ENCODE results near the gene SHD. TPM values are rescaled to one million over a fixed set of nuclear protein-coding genes. Genes with fewer than 3 reads are reported as not detected.
"Not testable (repeated sequence)": the region's sequence is repeated elsewhere in the genome, so short reads cannot be mapped to it uniquely, and the experiment has no call there.

Gene SHD
- total and polyA plus RNA-seq, 2 experiments from 2014 or later = 1.8 to 8.0 TPM

DNA sequence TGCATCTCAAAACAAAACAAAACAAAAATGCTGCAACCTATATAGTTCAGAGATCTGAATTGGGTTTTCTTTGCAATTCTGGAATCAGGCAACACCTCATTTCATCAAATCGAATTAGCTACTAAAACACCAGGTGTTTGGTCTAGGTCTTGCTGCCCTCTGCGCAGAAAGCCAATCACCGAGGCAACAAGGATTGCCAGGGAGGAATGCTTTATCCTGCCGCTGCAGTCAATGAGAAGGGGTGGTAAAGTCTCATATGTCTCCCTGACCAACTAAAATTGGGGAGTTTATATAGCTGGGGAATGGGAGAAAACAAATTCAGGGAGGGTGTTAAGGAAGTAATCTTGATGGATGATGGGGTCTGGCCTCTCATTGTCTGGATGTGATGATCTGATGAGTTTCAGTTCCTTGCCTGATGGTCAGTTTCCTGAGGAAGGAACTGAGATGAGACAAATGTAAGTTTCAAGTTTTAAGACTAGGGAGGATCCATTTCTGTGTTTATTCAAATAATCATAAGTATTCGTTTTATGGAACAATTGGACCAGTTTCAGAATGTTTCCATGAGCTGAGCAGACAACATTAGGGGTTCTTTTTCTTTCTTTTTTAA, 37.1 kb upstream of the SHD start:
- no peak for TF ChIP-seq CTCF (conservative IDR thresholded peaks at IDR 0.05; ENCODE audit: low read depth in 2 of 2)
- TF ChIP-seq NANOG (IDR thresholded peaks at IDR 0.05; ENCODE audit: borderline replicate concordance) = no peak
- no peak for TF ChIP-seq REST (IDR thresholded peaks at IDR 0.05; ENCODE audit: unreplicated experiment)
- TF ChIP-seq ZNF331 (CRISPR knock-in tag; IDR thresholded peaks at IDR 0.05; ENCODE audit: low read depth) = no peak
- TF ChIP-seq STAT1 (IDR thresholded peaks at IDR 0.05; ENCODE audit: unreplicated experiment) = no peak
- TF ChIP-seq ZNF114 (CRISPR knock-in tag; IDR thresholded peaks at IDR 0.05) = no peak
- no peak for TF ChIP-seq ZNF462 (CRISPR knock-in tag; IDR thresholded peaks at IDR 0.05)
- TF ChIP-seq, protein P1, sequence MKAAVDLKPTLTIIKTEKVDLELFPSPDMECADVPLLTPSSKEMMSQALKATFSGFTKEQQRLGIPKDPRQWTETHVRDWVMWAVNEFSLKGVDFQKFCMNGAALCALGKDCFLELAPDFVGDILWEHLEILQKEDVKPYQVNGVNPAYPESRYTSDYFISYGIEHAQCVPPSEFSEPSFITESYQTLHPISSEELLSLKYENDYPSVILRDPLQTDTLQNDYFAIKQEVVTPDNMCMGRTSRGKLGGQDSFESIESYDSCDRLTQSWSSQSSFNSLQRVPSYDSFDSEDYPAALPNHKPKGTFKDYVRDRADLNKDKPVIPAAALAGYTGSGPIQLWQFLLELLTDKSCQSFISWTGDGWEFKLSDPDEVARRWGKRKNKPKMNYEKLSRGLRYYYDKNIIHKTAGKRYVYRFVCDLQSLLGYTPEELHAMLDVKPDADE (IDR thresholded peaks at IDR 0.05) = no peak
- no peak for TF ChIP-seq EZH2 (IDR thresholded peaks at IDR 0.05; ENCODE audit: low read depth, unreplicated experiment)
- H3K4me1 ChIP-seq (ENCODE audit: insufficient read depth) = 0 out of 2 replicates have a peak, but pooled peaks cover 4% of the 10 kb centered on the region
- Mint-ChIP-seq H3K9me3 (peaks cover 12% of the 10 kb centered on the region), H3K4me3 (no peak overlapping the region), H3K36me3 (ENCODE audit: low read depth) (no peaks in the 10 kb centered on the region), H3K4me1 (no peaks in the 10 kb centered on the region; the same call in 2 of the 3 replicates), H3K27ac (no peak overlapping the region), H3K27me3 (ENCODE audit: insufficient read depth, low read depth, poor library complexity) (peaks cover 14% of the 10 kb centered on the region)
- H2AFZ ChIP-seq = no peak overlapping the region
- H3K36me3 ChIP-seq (ENCODE audit: insufficient read depth) = no peaks in the 10 kb centered on the region
- H3K9me2 ChIP-seq (ENCODE audit: insufficient read depth) = no peaks in the 10 kb centered on the region
- H3K27ac ChIP-seq (ENCODE audit: low read depth) = no peak overlapping the region
- no peaks in the 10 kb centered on the region for H3K27me3 ChIP-seq (ENCODE audit: insufficient read depth)
- 0 out of 2 replicates have a peak, but pooled peaks cover 6% of the 10 kb centered on the region for H3F3A ChIP-seq (replicated peaks; ENCODE audit: low read depth)
- no peak for DNase-seq (ENCODE audit: low spot score)
- no peaks in the 10 kb centered on the region for H4K20me1 ChIP-seq (replicated peaks; ENCODE audit: insufficient read depth)
- H3K79me2 ChIP-seq (replicated peaks; ENCODE audit: insufficient read depth) = no peaks in the 10 kb centered on the region
- H3K4me3 ChIP-seq = no peak overlapping the region
- no peak overlapping the region for H3K4me2 ChIP-seq
- no peak for ATAC-seq

DNA sequence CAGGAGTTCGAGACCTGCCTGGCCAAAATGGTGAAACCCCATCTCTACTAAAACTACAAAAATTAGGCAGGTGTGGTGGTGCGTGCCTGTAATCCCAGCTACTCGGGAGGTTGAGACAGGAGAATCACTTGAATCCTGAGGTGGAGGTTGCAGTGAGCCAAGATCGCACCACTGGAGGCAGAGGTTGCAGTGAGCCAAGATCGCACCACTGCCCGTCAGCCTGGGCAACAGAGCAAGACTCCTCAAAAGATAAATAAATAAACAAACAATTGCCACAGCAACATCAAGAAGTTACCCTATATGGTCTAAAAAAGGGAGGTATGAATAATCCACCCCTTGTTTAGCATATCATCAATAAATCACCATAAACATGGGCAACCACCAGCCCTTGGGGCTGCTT, 33.1 kb upstream of the SHD start:
- H2AFZ ChIP-seq = peak overlapping the region; percentile 86

More for the DNA sequence above, 33.1 kb upstream of the SHD start:
- H3F3A ChIP-seq (replicated peaks; ENCODE audit: low read depth); H3K36me3 ChIP-seq (ENCODE audit: insufficient read depth); H3K27me3 Mint-ChIP-seq (ENCODE audit: insufficient read depth, low read depth, poor library complexity); H3K79me2 ChIP-seq (replicated peaks; ENCODE audit: insufficient read depth); ATAC-seq; H4K20me1 ChIP-seq (replicated peaks; ENCODE audit: insufficient read depth); H3K27ac Mint-ChIP-seq; H3K27me3 ChIP-seq (ENCODE audit: insufficient read depth); DNase-seq (ENCODE audit: low spot score); H3K4me1 Mint-ChIP-seq; H3K4me1 ChIP-seq (ENCODE audit: insufficient read depth); H3K9me2 ChIP-seq (ENCODE audit: insufficient read depth): not testable (repeated sequence)
- peak overlapping the region; percentile 72 for H3K4me2 ChIP-seq
- H3K27ac ChIP-seq (ENCODE audit: low read depth) = peak overlapping the region; percentile 90
- H3K4me3 Mint-ChIP-seq = peak overlapping the region; percentile 93; the same call in 2 of the 3 replicates
- peaks cover 23% of the 10 kb centered on the region for H3K36me3 Mint-ChIP-seq (ENCODE audit: low read depth)
- peak overlapping the region; percentile 50 for H3K4me3 ChIP-seq
- H3K9me3 Mint-ChIP-seq = peaks cover 11% of the 10 kb centered on the region

Data from GM23338 (cell line).